ENCODE data around the gene PPP1CA.

The PPP1CA gene

DNA sequence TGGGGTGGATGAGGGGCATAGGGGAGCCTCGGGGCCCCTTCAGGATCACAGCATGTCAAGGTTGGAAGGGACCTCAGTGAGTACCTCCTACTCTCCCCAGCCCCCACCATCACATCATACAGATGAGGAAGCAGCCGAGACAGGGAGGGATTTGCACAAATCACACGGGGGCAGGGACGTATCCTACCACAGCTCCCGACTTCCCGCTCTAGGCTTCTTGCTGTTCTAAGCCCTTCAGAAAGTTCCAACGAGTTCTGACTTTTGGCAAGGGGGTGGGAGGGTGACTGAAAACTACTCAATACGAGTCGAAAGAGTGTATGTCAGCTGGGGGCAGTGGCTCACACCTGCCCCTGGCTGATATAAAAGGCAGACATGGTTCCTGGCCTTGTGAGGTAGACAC lies 14.6 kb downstream of the PPP1CA start:
- DNase-seq (ENCODE audit: low read depth), result no peak

- DNase-seq (ENCODE audit: low read depth), result no peak
Observed at GRCh38 chr11:67384851-67385366, 16.7 kb downstream of the PPP1CA start.

DNA sequence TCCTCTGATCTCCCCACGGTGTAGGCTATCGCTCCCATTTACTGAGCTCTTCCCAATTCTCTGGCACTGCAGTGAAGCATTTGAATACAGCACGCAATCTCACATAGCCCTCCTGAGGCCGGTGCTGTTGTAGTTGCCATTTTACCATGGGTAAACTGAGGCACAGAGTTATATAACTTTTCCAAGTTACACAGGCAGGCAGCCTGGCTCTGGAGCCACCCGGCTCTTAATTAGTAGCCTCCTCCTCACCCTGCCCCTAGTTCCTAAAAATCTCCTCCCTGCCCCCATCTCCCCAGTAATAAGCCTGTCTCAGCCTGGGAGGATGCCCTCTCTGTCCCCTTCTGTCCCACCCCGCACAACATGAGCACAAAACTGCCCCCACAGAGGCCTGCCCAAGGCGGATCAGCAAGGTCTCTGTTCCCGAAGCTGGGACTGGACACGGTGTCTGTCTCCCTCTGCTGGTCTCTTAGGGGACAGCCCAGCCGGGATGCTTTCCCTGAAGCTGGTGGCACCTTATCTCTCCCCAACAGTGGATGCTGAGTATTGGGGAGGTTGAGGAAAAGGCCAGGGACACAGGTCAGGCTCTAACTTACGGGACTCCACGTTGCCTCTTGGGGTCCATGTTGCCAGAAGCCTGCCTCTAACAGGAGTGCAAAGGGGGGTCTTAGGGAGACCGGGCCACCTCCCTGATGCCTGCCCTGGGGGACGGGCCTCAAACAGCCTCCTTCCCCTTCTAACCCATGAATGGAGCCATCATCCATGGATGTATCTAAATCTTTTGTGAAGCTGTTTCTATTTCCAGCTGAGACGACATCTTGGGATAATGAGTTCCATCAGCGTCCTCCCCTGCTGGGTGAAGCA lies 19.2 kb downstream of the PPP1CA start:
- peak; percentile 77 for DNase-seq (ENCODE audit: low read depth)

DNA sequence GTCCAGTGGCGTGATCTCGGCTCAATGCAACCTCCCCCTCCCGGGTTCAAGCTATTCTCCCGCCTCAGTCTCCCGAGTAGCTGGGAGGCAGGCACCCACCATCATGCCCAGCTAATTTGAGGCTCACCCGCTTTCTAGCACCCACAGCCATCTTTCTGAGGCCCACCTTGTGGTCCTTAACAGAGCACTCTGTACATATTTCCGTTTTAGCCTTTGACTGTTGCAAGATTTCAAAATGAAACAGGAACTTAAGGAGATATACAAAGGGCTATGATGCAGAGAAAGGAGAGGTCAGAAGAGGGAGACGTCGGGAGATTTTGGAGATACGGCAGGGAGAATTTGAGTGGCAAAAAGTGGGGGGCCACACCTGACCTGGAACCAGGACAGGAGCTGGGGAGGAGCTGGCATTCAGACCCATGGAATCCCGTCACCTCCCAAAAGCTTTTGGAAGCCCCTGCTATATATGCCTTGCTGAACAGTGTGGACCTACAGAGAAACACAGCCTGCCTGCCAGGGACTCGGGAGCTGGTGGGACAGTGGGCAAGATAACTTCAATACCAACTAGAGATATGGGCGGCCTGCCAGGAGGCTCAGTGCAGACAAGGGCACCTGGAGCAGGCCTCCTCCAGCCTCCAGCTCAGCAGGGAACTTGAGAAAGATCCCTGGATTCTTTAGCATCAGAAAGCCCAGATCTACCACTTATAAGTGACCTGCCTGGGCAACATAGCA lies 20.2 kb downstream of the PPP1CA start:
- DNase-seq (ENCODE audit: low read depth), result no peak

GRCh38 chr11:67379061-67380058 lies 22.3 kb downstream of the PPP1CA start:
- DNase-seq (ENCODE audit: low read depth), result no peak

- no peak for DNase-seq (ENCODE audit: low read depth)
Observed at GRCh38 chr11:67378544-67378943, 23.1 kb downstream of the PPP1CA start.

DNA sequence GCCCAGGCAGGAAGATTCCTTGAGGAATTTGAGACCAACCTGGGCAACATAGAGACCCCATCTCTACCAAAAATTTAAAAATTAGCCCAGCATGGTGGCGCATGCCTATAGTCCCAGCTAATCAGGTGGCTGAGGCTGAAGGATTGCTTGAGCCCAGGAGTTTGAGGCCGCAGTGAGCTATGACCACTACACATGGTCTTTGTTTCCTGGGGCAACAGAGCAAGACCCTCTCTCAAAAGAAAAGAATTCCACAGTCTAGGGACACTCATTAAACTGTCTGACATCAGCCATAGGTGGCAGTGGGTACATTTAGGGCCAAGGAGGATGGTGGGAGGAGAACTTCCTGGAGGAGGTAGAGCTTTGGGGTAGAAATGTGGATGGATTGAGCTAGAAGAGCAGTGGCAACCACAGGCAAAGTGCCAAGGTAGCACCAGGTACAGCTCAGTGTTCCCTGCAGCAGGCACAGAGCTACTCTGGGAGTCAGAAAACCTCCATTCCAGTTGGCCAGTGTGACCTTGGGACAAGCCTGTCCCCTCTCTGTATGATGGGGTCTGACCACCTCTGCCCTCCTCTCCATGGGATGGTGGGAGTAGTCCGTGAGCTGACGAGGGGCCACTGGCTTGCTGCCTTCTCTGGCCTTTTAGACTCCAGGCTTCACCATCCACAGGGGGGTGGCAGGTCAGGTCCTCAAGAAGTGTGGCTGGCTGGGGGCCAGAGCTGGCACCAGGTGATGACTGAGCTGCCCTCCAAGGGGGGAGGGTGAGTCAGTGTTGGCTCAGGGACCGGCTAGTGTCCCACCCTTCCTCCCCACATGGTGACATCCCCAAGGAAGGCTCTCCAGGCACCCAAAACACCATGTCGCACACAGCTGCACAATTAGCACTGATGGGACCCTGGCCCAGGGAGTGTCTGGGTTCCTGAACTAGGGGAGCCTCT lies 24.5 kb downstream of the PPP1CA start:
- no peak for DNase-seq (ENCODE audit: low read depth)

GRCh38 chr11:67376063-67376820 lies 25.4 kb downstream of the PPP1CA start:
- no peak for DNase-seq (ENCODE audit: low read depth)

- no peak for DNase-seq (ENCODE audit: low read depth)
Observed at GRCh38 chr11:67375320-67376055, 26.2 kb downstream of the PPP1CA start.

GRCh38 chr11:67374571-67375281 lies 26.9 kb downstream of the PPP1CA start:
- no peak for DNase-seq (ENCODE audit: low read depth)

GRCh38 chr11:67373648-67374570 lies 27.7 kb downstream of the PPP1CA start:
- DNase-seq (ENCODE audit: low read depth), result peak; percentile 81

- no peak for DNase-seq (ENCODE audit: low read depth)
Observed at GRCh38 chr11:67372993-67373647, 28.5 kb downstream of the PPP1CA start, which contains the start of gene CLCF1. Gene CLCF1 (minus strand): TSS chr11:67373598. CDS start chr11:67373539, 59 bp downstream.

- no peak for DNase-seq (ENCODE audit: low read depth)
Observed at GRCh38 chr11:67372321-67372992, 29.2 kb downstream of the PPP1CA start.

DNA sequence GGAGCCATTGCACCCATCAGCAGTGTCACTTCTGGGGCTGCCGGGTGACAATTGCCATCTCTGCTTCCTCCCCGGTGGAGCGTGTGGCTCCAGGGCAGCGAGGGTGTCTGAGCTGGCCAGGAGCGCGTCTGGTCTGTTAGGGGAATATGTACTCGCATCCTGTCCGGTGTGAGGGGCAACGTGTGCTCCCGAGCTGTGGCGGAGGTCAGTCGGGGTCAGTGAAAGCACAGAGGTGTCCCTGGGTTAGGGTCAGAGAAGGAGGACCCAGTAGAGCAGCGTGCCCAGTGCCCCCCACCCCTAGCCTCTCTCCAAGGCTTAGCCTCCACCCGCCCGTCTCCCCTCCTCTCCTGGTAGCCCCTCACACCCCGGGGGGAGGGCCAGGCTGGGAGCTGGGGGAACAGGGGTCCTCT lies 29.7 kb downstream of the PPP1CA start:
- DNase-seq (ENCODE audit: low read depth), result no peak

DNA sequence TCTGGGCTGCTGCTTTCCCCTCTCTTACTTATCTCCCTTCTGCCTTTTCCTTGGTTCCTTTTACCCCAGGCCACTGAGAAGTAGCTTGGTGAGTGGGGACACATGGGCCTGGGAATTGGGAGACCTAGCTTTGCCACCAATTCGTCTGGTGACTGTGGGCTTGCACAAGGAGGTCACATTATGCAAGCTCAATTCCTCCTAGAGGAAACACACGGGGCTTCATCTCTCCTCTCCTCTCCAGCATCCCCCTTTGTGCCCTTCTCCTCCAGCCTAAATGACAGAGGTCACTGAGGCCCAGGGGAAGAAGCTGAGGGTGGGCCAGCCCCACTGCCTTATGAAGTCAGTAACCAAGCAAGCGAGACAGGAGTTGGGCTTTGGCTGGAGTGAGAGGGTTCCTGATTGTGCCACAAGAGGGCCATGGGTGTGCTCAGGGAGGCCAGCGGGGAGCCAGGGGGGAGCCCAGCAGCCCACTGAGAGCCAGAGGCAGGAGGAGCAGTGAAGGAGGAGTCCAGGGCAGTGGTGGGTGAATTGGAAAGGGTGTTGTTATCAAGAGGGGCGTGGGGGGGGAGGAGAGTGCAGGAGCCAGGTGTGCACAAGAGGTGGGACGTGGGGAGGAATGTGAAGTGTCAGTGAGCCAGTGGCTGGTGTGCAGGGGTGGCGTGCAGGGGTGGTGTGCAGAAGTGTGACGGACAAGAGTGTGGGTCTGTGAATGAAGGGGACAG lies 30.3 kb downstream of the PPP1CA start:
- DNase-seq (ENCODE audit: low read depth), result no peak

Data from T follicular helper cell (primary cell).